ENCODE data around the gene PRR12.

Gene PRR12

GRCh38 chr19:49590971-49591730, at the start of gene PRR12:
TSS of gene PRR12 (plus strand) at chr19:49591182. CDS start at chr19:49591655, 473 bp downstream.
- peak; percentile 65 for DNase-seq

- no peak for DNase-seq
Measured at GRCh38 chr19:49541914-49542313, 49.1 kb upstream of the PRR12 start.

GRCh38 chr19:49542446-49542845, 48.5 kb upstream of the PRR12 start:
- DNase-seq: no peak

- no peak for DNase-seq
Measured at GRCh38 chr19:49543032-49543431, 48.0 kb upstream of the PRR12 start.

GRCh38 chr19:49544154-49544553, 46.8 kb upstream of the PRR12 start:
- no peak for DNase-seq

GRCh38 chr19:49546825-49547565, 44.0 kb upstream of the PRR12 start:
- DNase-seq: peak; percentile 95

- DNase-seq: no peak
Measured at GRCh38 chr19:49549045-49549444, 41.9 kb upstream of the PRR12 start.

GRCh38 chr19:49551531-49551930, 39.5 kb upstream of the PRR12 start:
- DNase-seq: no peak

GRCh38 chr19:49552749-49553148, 38.2 kb upstream of the PRR12 start:
- no peak for DNase-seq

GRCh38 chr19:49553451-49554271, 37.3 kb upstream of the PRR12 start:
- no peak for DNase-seq

GRCh38 chr19:49554701-49555181, 36.2 kb upstream of the PRR12 start:
- no peak for DNase-seq

- no peak for DNase-seq
Measured at GRCh38 chr19:49555600-49556411, 35.2 kb upstream of the PRR12 start.

- no peak for DNase-seq
Measured at GRCh38 chr19:49556412-49557398, 34.3 kb upstream of the PRR12 start.

- DNase-seq: no peak
Measured at GRCh38 chr19:49557641-49558325, 33.2 kb upstream of the PRR12 start.

GRCh38 chr19:49558591-49558990, 32.4 kb upstream of the PRR12 start:
- no peak for DNase-seq

- DNase-seq: no peak
Measured at GRCh38 chr19:49559443-49559842, 31.5 kb upstream of the PRR12 start.

GRCh38 chr19:49559928-49560327, 31.1 kb upstream of the PRR12 start:
- no peak for DNase-seq

- DNase-seq: no peak
Measured at GRCh38 chr19:49560358-49560900, 30.6 kb upstream of the PRR12 start.

GRCh38 chr19:49564616-49565045, 26.4 kb upstream of the PRR12 start:
- DNase-seq: no peak

- DNase-seq: no peak
Measured at GRCh38 chr19:49565261-49565660, 25.7 kb upstream of the PRR12 start.

Measured in NCI-H2107 (cell line).